Fibroblast of lung (primary cell): ENCODE data around the gene ATP2B2. TPM values are rescaled to one million over a fixed set of nuclear protein-coding genes. Genes with fewer than 3 reads are reported as not detected.

ENCODE experiments used
- DNase-seq, 2 donors: peaks; one replicate each; pipeline versions ENCODE4 v3.0.0 to v3.0.0-alpha.2; 2010; ENCODE audit warnings: low read depth in 2 of 2
- H2AFZ ChIP-seq: 2 replicates; pipeline ENCODE4 v1.5.1; 2012; ENCODE audit warnings: low read length, control low read depth, inconsistent platforms
- H3K27ac ChIP-seq: 2 replicates; pipeline ENCODE4 v1.5.1; 2011; ENCODE audit warnings: low read length, control low read depth; ENCODE audit not compliant: insufficient read depth
- H3K27me3 ChIP-seq: 2 replicates; pipeline ENCODE4 v1.5.1; 2011; ENCODE audit warnings: mild to moderate bottlenecking, low read length; ENCODE audit not compliant: control insufficient read depth, insufficient read depth
- H3K36me3 ChIP-seq: 2 replicates; pipeline ENCODE4 v1.5.1; 2011; ENCODE audit warnings: low read length; ENCODE audit not compliant: control insufficient read depth, insufficient read depth
- H3K4me1 ChIP-seq: 2 replicates; pipeline ENCODE4 v1.5.1; 2011; ENCODE audit warnings: low read length; ENCODE audit not compliant: control insufficient read depth, insufficient read depth; ENCODE audit errors: extremely low read depth
- H3K4me2 ChIP-seq: 2 replicates; pipeline ENCODE4 v1.5.1; 2011; ENCODE audit warnings: low read length, control low read depth; ENCODE audit not compliant: insufficient read depth; ENCODE audit errors: extremely low read depth
- H3K4me3 ChIP-seq, 4 experiments: fragments of 200-600 bp in 1 of 4; sonication (generic) in 1 of 4; replicated peaks in 1 of 4; 2 replicates each; pipeline ENCODE4 v1.5.1; 2011 to 2016; ENCODE audit warnings: low read length in 4 of 4, low read depth in 3 of 4, mild to moderate bottlenecking in 3 of 4, control low read depth in 2 of 4, inconsistent platforms in 1 of 4, mixed read lengths in 1 of 4; ENCODE audit not compliant: insufficient read depth in 1 of 4; ENCODE audit errors: control extremely low read depth in 1 of 4
- H3K79me2 ChIP-seq: 2 replicates; pipeline ENCODE4 v1.5.1; 2012; ENCODE audit warnings: mild to moderate bottlenecking, low read length, inconsistent platforms; ENCODE audit not compliant: control insufficient read depth, insufficient read depth
- H3K9ac ChIP-seq: 2 replicates; pipeline ENCODE4 v1.5.1; 2011; ENCODE audit warnings: mild to moderate bottlenecking, low read length, control low read depth; ENCODE audit not compliant: insufficient read depth
- H3K9me3 ChIP-seq: 2 replicates; pipeline ENCODE4 v1.5.1; 2012; ENCODE audit warnings: low read depth, low read length; ENCODE audit not compliant: control insufficient read depth, insufficient read depth
- H4K20me1 ChIP-seq: 2 replicates; pipeline ENCODE4 v1.5.1; 2011; ENCODE audit warnings: low read length; ENCODE audit not compliant: control insufficient read depth, insufficient read depth; ENCODE audit errors: extremely low read depth
- CTCF ChIP-seq, 2 donors: IDR thresholded peaks in 1 of 2; conservative IDR thresholded peaks in 1 of 2; 1 replicate in 1 of 2; 2 replicates in 1 of 2; pipeline ENCODE4 v1.5.1; 2011 to 2012; ENCODE audit warnings: low read length in 2 of 2, control low read depth in 1 of 2, inconsistent platforms in 1 of 2, low read depth in 1 of 2, mild to moderate bottlenecking in 1 of 2
- EZH2 ChIP-seq: IDR thresholded peaks from 2 replicates; pipeline ENCODE4 v1.5.1; 2012; ENCODE audit warnings: low read length, control low read depth, mild to moderate bottlenecking; ENCODE audit errors: missing control alignments
- polyA plus RNA-seq, 2 donors: library from polyadenylated mRNA; depleted of rRNA in 1 of 2; stranded (reverse) in 1 of 2; unstranded in 1 of 2; fragments of >200 nt; gene quantifications; 2 replicates each; pipeline ENCODE4 v1.2.1, GENCODE V29; 2011 to 2012; ENCODE audit warnings: missing spikeins in 1 of 2
- total RNA-seq: library from RNA; depleted of rRNA; stranded (reverse); fragments of >200 nt; gene quantifications from 2 replicates; pipeline ENCODE4 v1.2.1, GENCODE V29; 2014

ATP2B2 gene
- total and polyA plus RNA-seq, 2 donors (not counting 1 experiment from before 2014, with no cell fraction given) = not detected

DNA sequence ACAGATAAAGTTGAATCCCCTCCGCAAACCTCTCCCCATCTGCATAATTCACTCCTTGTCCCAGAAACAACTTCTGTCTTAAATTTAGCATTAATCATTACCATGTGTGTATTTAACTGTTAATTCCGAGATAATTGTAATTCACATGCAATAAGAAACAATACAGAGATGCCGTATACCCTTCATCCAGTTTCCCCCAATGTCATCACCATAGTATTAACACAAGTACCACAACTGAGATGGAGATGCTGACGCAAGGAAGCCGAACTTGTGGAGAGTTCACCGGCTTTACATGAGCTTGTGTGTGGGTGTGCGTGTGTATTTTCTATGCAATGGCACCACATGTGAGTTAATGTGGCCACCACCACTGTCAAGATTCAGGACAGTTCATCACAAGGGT, 144.9 kb downstream of the ATP2B2 start:
- H3K9me3 ChIP-seq = no peaks in the 10 kb centered on the region
- no peaks in the 10 kb centered on the region for H3K79me2 ChIP-seq
- H3K4me1 ChIP-seq = peaks cover 12% of the 10 kb centered on the region
- H3K9ac ChIP-seq = no peak overlapping the region
- no peak overlapping the region for H3K4me2 ChIP-seq
- no peak overlapping the region for H3K4me3 ChIP-seq
- no peaks in the 10 kb centered on the region for H4K20me1 ChIP-seq
- DNase-seq = no peak
- no peaks in the 10 kb centered on the region for H3K36me3 ChIP-seq
- peaks cover 2% of the 10 kb centered on the region for H3K27me3 ChIP-seq
- TF ChIP-seq EZH2 (no peak), CTCF (conservative IDR thresholded peaks at IDR 0.05 in 1 of 2, IDR thresholded peaks at IDR 0.05 in 1 of 2; ENCODE audit: low read depth in 1 of 2, low read length in 2 of 2) (no peak)
- H2AFZ ChIP-seq = no peak overlapping the region
- no peak overlapping the region for H3K27ac ChIP-seq

- Histone ChIP-seq H3K9ac (no peak overlapping the region), H3K36me3 (no peaks in the 10 kb centered on the region), H3K4me1 (peaks cover 12% of the 10 kb centered on the region), H3K4me2 (no peak overlapping the region), H2AFZ (no peak overlapping the region), H4K20me1 (no peaks in the 10 kb centered on the region), H3K79me2 (no peaks in the 10 kb centered on the region), H3K27ac (no peak overlapping the region), H3K27me3 (peaks cover 2% of the 10 kb centered on the region), H3K9me3 (no peaks in the 10 kb centered on the region), H3K4me3 (no peak overlapping the region)
- DNase-seq = no peak
- TF ChIP-seq EZH2 (no peak), CTCF (conservative IDR thresholded peaks at IDR 0.05 in 1 of 2, IDR thresholded peaks at IDR 0.05 in 1 of 2; ENCODE audit: low read depth in 1 of 2, low read length in 2 of 2) (no peak)
These were observed 145.6 kb downstream of the ATP2B2 start for GRCh38 chr3:10359761-10360161.

DNA sequence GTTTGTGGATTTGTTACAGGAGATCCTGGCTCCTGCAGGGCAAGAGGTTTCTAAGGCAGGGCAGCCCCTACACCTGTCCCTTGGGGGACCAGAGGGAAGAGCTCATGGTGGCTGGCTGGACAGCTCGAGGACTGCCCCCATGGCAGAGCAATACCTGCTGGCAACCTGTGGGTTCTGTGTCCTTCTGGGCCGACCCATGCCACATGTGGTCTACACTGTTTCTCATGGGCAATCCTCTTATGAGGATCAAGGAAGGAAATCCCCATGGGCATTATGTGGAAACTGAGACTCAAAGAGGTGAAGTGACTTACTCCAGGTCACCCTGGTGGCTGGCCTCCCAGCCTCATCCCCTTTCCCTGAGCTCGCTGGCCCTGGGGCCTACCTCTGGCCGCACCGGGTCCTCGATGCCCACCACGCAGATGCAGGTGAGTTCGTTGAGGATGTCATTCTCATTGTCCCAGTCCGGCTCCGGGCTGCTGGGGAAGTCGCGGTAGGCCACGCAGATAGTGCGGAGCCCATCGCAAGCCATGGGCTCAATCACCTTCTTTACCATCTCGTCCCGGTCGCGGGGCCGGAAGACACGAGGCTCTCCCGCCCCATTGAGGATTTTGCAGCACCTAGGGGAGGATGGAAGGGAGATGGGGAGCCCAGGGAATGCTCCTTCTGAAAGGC, 146.9 kb downstream of the ATP2B2 start:
- Histone ChIP-seq H4K20me1 (no peaks in the 10 kb centered on the region), H3K36me3 (no peaks in the 10 kb centered on the region), H2AFZ (no peak overlapping the region), H3K4me2 (no peak overlapping the region), H3K9ac (no peak overlapping the region), H3K27me3 (peaks cover 2% of the 10 kb centered on the region), H3K27ac (peak overlapping the region; percentile 73), H3K4me1 (peaks cover 17% of the 10 kb centered on the region), H3K79me2 (no peaks in the 10 kb centered on the region), H3K9me3 (no peaks in the 10 kb centered on the region), H3K4me3 (no peak overlapping the region)
- no peak for TF ChIP-seq CTCF (conservative IDR thresholded peaks at IDR 0.05 in 1 of 2, IDR thresholded peaks at IDR 0.05 in 1 of 2; ENCODE audit: low read depth in 1 of 2, low read length in 2 of 2)
- TF ChIP-seq EZH2 = no peak
- DNase-seq = no peak
